ENCODE data around the gene COG6. TPM values are rescaled to one million over a fixed set of nuclear protein-coding genes. Genes with fewer than 3 reads are reported as not detected.

Gene COG6
- total and polyA plus RNA-seq, 2 of the 4 experiments (the other 2 are of a cell fraction): 22.8 to 37.5 TPM

DNA sequence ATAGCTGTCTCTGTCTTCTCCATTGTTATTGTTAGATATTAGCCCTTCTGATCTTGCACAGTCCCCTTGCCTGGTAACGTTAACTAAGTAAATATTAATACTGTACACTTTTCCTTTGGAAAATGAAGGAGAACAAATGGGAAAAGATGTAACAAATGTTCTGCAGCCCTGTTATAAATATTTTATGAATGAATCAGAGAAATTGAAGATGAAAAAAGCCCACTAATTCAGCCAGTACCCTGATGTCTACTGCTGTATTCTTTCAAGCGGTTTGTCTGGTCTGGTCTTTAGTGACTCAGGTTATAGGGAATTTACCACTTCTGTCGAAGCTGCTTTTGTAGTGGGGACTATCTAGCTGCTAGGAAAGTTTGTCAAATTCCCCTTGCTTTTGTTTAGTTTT, 121.0 kb downstream of the COG6 start:
- dilution Hi-C loops (cut with HindIII; ENCODE audit: low sequenced_read_pairs, unreplicated experiment) (no loop called here), in situ Hi-C loops (cut with MboI; ENCODE audit: low sequenced_read_pairs) (no loop called here), intact Hi-C loops (cut with micrococcal nuclease) (loop anchor here (10.0 kb wide), 2 partner anchors 168 to 908 kb away; no protein-coding TSS in a partner anchor)
- H3K4me2 ChIP-seq (ENCODE audit: low read depth, low read length): no peak overlapping the region
- no CpG with 5 or more reads among the region's 3 CpGs for WGBS, 2 experiments (ENCODE audit: extremely low coverage in 2 of 2, insufficient read length in 1 of 2)
- BruUV-seq (replicated peaks): no TSS peak
- no peak overlapping the region for H3K4ac ChIP-seq (ENCODE audit: low read depth, low read length)
- H3K23ac ChIP-seq (ENCODE audit: low read depth, low read length): no peak overlapping the region
- H3K36me3 ChIP-seq (ENCODE audit: control insufficient read depth, insufficient read depth, low read length): no peaks in the 10 kb centered on the region
- POLR2A ChIA-PET (ENCODE audit: unreplicated experiment): no interaction called here
- H3K79me1 ChIP-seq (ENCODE audit: low read depth in 1 of 2, low read length in 2 of 2): no peaks in the 10 kb centered on the region
- no peak overlapping the region for H3K56ac ChIP-seq (ENCODE audit: extremely low read depth, insufficient read depth, low read length)
- H2BK120ac ChIP-seq (ENCODE audit: low read depth, low read length): no peak overlapping the region
- H2AFZ ChIP-seq (replicated peaks; ENCODE audit: low read length, poor library complexity): no peak overlapping the region
- DNase-seq (peak; percentile 88), ATAC-seq (ENCODE audit: low read depth) (peak; percentile 77)
- peak overlapping the region; percentile 44 for H2BK5ac ChIP-seq (ENCODE audit: low read depth, low read length, poor library complexity, severe bottlenecking)
- no peak overlapping the region for H3K27ac ChIP-seq (ENCODE audit: insufficient read depth, low read length)
- no peak overlapping the region for H2BK20ac ChIP-seq (ENCODE audit: low read depth, low read length)
- no peak overlapping the region for H2AK9ac ChIP-seq (replicated peaks; ENCODE audit: low read depth, low read length, poor library complexity)
- no peak overlapping the region for H2AK5ac ChIP-seq (ENCODE audit: low read depth, low read length)
- TF ChIP-seq RFX5 (IDR thresholded peaks at IDR 0.05; ENCODE audit: low read depth, low read length): no peak
- no peak for TF ChIP-seq BHLHE40 (IDR thresholded peaks at IDR 0.05; ENCODE audit: low read depth, low read length)
- TF ChIP-seq FOS (IDR thresholded peaks at IDR 0.05; ENCODE audit: low read depth, low read length): peak; percentile 67
- no peak overlapping the region for H3K9ac ChIP-seq (ENCODE audit: low read depth, low read length)
- CTCF ChIA-PET: interaction anchor here (1.7 kb wide), 1 partner anchor 10 kb away, joined by 4 read pairs; no protein-coding TSS in a partner anchor
- H3K4me1 ChIP-seq (ENCODE audit: control insufficient read depth, insufficient read depth, low read length): peaks cover 8% of the 10 kb centered on the region
- no peak overlapping the region for H2BK15ac ChIP-seq (ENCODE audit: low read depth, low read length)
- H3K9me1 ChIP-seq (ENCODE audit: insufficient read depth, low read length): peaks cover 6% of the 10 kb centered on the region; the same call in 1 of the 2 replicates
- H3K27me3 ChIP-seq (ENCODE audit: control insufficient read depth, insufficient read depth, low read length): no peaks in the 10 kb centered on the region
- H4K91ac ChIP-seq (ENCODE audit: insufficient read depth, low read depth, low read length): no peak overlapping the region
- H3K4me3 ChIP-seq (ENCODE audit: insufficient read depth, low read depth, low read length): no peak overlapping the region
- H4K20me1 ChIP-seq (ENCODE audit: insufficient read depth, low read length): no peaks in the 10 kb centered on the region
- no peak overlapping the region for H4K5ac ChIP-seq (ENCODE audit: low read depth, low read length)
- H3K14ac ChIP-seq (replicated peaks; ENCODE audit: low read depth, low read length): no peak overlapping the region
- no peak overlapping the region for H3K18ac ChIP-seq (ENCODE audit: low read depth, low read length)
- H3K9me3 ChIP-seq (ENCODE audit: control insufficient read depth, insufficient read depth, low read length): no peaks in the 10 kb centered on the region
- no peak overlapping the region for H4K8ac ChIP-seq (ENCODE audit: low read depth in 2 of 2, low read length in 2 of 2)

All from IMR-90 (cell line).